Kidney epithelial cell (primary cell): ENCODE measurements around the gene FHDC1. TPM values are rescaled to one million over a fixed set of nuclear protein-coding genes. Genes with fewer than 3 reads are reported as not detected.

ENCODE experiments used
- DNase-seq: peaks from one replicate; pipeline ENCODE4 v3.0.0-alpha.2; 2010; ENCODE audit warnings: low read depth
- H3K27me3 ChIP-seq: 2 replicates; pipeline ENCODE4 v1.6.0; 2011; ENCODE audit warnings: low read length; ENCODE audit not compliant: control insufficient read depth, insufficient read depth
- H3K36me3 ChIP-seq: 2 replicates; pipeline ENCODE4 v1.5.1; 2011; ENCODE audit warnings: low read length; ENCODE audit not compliant: control insufficient read depth, insufficient read depth
- H3K4me3 ChIP-seq: 2 replicates; pipeline ENCODE4 v1.5.1; 2011; ENCODE audit warnings: low read depth, mild to moderate bottlenecking, control low read depth, low read length
- total RNA-seq: library from RNA; depleted of rRNA; stranded (reverse); fragments of >200 nt; gene quantifications from 2 replicates; pipeline ENCODE4 v1.2.3, GENCODE V29; 2015
- TF ChIP-seq, protein P1 (sequence below): IDR thresholded peaks from 2 replicates; pipeline ENCODE4 v1.5.1; 2011; ENCODE audit warnings: mild to moderate bottlenecking, moderate library complexity, low read length, control low read depth, inconsistent platforms; ENCODE audit not compliant: insufficient read depth, poor library complexity, severe bottlenecking

The FHDC1 gene
- total RNA-seq, 1 donor from 2014 or later, result 3.1 TPM

DNA sequence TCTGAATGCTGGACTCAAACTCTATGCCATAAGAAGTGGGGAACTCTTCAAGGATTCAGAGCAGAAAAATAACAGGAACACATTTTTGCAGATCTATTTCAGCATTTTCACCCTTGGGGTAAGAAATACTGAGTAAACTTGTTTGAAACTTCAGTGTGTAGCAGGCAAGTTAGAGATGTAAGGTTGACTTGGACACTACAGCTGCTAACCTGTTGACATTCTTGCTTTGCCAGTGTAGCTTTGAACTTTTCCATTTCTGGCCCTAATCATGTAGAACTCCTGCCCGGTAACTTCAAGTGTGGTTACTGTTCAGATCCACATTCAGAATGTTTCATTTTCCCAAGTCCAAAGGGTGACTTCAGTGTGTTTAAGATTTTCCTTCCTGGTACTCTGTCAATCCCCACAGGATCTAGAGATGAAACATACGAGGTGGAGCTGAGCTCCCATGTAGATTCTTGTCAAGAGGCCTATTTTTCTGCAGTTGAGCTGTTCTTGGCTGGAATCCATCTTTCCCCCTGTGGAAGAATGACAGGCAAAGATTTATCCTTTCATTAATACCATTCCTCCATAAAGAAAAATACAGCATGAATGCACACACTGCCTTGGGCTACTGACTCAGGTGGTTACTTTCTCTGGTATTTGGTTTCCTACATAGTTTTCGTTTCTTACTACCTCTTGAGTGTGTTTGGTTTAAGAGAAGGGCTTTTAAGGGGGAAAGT lies 34.1 kb downstream of the FHDC1 start:
- Histone ChIP-seq H3K36me3 (no peaks in the 10 kb centered on the region), H3K4me3 (no peak overlapping the region), H3K27me3 (no peaks in the 10 kb centered on the region)
- no peak for DNase-seq
- TF ChIP-seq, protein P1, sequence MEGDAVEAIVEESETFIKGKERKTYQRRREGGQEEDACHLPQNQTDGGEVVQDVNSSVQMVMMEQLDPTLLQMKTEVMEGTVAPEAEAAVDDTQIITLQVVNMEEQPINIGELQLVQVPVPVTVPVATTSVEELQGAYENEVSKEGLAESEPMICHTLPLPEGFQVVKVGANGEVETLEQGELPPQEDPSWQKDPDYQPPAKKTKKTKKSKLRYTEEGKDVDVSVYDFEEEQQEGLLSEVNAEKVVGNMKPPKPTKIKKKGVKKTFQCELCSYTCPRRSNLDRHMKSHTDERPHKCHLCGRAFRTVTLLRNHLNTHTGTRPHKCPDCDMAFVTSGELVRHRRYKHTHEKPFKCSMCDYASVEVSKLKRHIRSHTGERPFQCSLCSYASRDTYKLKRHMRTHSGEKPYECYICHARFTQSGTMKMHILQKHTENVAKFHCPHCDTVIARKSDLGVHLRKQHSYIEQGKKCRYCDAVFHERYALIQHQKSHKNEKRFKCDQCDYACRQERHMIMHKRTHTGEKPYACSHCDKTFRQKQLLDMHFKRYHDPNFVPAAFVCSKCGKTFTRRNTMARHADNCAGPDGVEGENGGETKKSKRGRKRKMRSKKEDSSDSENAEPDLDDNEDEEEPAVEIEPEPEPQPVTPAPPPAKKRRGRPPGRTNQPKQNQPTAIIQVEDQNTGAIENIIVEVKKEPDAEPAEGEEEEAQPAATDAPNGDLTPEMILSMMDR, result no peak

DNA sequence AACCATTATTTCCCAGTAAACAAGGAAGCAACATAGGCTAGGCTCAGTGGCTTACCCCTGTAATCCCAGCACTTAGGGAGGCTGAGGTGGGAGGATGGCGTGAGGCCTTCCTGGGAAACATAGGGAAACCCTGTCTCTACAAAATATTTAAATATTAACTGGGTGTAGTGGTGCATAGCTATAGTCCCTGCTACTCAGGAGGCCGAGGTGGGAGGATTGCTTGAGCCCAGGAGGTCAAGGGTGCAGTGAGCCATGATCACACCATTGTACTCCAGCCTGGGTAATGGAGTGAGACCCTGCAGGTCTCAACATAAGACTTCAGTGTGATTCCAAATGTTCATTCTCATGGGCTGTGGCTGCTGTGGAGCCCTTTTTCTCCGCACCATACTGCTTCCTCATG lies 34.9 kb downstream of the FHDC1 start:
- no peak overlapping the region for H3K4me3 ChIP-seq
- no peak for DNase-seq
- TF ChIP-seq, protein P1, result no peak
- H3K27me3 ChIP-seq, result no peaks in the 10 kb centered on the region
- H3K36me3 ChIP-seq, result no peaks in the 10 kb centered on the region

DNA sequence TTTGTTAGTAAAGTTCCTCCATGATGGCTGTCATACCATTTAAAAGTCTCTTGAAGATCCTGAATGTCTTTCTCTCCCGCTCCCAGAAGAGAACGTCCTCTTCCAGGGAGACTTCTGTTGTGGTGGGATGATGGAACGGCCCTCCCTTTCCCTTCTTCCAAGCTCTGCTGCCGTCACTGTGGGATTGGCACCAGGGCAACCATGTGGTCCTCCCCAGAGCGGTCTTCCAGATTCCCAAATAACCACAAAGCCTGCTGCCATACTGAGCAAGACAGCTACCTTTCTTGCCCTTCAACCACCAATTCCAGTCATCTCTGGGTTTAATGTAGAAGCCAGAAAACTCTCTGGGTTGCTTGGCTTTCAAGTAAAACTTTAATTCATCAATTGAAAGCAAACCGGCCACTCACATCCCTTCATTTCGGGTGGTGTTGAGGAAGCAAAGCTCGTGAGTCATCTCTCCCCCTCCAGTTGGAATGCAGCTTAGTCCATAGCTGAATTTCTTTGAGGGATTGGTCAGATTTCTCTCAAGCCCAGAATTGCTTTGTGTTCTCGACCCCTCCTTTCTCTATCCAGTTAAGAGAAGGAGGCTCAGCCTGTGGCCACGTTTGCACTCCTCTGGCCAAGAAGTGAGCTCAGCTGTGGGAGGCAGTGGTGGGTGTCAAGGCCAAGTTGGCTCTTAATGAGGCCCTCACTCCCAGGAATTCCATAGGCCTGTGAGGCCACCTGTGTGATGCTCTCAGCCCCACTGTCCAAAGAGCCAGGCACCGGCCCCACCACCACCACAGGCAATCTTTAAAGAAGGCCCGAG lies 36.9 kb downstream of the FHDC1 start:
- Histone ChIP-seq H3K4me3 (no peak overlapping the region), H3K27me3 (no peaks in the 10 kb centered on the region), H3K36me3 (no peaks in the 10 kb centered on the region)
- DNase-seq, result peak; percentile 92
- TF ChIP-seq, protein P1, result no peak

DNA sequence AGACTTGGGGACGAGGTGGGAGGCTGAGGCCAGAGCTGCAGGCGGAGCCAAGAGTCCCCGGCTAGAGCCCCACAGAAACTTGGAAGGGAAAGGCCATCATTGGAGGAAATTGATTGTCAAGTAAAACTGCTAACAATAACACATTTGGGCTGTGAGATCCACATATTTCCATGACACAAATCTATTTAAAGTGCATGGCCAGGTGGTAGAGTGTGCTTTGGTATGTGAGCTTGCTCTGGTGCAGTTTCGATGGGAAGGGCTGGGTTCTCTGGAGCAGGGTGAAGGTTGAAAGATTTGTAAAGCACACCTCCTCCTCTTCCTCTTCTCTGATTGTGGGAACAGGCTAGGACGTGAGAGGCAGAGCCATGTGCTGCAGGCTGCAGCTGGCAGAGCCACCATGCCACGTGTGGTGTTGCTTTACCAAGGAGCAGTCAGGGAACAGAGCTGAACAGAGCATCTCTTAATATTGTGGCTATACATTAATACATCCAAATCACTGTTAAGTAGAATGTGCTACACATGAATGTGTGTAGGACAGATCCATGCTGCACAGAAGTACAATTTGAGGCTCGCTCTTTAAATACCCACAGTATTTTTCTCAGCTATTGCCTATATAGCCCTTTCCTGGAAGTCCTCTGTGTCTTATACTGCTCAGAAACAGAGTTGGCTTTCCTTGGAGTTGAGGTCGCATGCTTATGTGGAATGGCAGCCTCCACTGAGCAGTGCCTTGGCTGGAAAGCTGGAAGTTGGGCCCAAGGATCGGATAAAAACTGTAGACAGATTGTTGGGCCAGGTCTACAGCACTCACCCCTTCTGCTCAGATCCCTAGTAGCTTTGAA lies 37.7 kb downstream of the FHDC1 start:
- Histone ChIP-seq H3K27me3 (no peaks in the 10 kb centered on the region), H3K4me3 (no peak overlapping the region), H3K36me3 (no peaks in the 10 kb centered on the region)
- no peak for DNase-seq
- TF ChIP-seq, protein P1, result no peak

DNA sequence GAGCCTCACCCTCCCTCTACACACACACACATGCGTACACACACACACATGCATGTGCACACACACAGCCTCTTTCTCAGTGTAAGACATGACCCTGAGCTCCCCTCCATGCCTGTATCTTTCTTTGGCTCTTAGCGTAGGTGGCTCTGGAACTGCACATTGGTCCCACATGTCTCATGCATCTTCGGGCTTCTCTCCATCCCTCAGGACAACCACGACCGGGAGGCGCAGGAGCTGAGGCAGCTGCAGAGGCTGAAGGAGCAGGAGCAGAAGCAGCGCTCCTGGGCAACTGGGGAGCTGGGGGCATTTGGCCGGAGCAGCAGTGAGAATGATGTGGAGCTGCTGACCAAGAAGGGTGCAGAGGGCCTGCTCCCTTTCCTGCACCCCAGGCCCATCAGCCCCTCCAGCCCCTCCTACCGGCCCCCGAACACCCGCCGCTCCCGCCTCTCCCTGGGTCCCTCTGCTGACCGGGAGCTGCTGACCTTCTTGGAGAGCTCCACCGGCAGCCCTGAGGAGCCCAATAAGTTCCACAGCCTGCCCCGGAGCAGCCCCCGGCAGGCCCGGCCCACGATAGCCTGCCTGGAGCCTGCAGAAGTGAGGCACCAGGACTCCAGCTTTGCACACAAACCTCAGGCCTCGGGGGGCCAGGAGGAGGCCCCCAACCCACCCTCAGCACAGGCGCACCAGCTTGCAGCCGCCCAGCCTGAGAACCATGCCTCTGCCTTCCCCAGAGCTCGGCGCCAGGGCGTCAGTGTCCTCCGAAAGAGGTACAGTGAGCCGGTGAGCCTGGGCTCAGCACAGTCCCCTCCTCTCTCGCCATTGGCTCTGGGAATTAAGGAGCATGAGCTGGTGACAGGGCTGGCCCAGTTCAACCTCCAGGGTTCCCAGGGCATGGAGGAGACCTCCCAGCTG lies 38.6 kb downstream of the FHDC1 start:
- TF ChIP-seq, protein P1, result no peak

More for the DNA sequence above, 38.6 kb downstream of the FHDC1 start:
- H3K4me3 ChIP-seq, result no peak overlapping the region
- no peaks in the 10 kb centered on the region for H3K27me3 ChIP-seq
- H3K36me3 ChIP-seq, result no peaks in the 10 kb centered on the region
- no peak for DNase-seq
